GM21717 (cell line): ENCODE data around the gene LCE1F.

Source experiments
- ATAC-seq: cut with Tn5 transposase; IDR thresholded peaks from one replicate; pipeline ENCODE4 v1.9.1; 2021; ENCODE audit warnings: mild to moderate bottlenecking, moderate library complexity; ENCODE audit not compliant: unreplicated experiment

The LCE1F gene, protein sequence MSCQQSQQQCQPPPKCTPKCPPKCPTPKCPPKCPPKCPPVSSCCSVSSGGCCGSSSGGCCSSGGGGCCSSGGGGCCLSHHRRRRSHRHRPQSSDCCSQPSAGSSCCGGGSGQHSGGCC

DNA sequence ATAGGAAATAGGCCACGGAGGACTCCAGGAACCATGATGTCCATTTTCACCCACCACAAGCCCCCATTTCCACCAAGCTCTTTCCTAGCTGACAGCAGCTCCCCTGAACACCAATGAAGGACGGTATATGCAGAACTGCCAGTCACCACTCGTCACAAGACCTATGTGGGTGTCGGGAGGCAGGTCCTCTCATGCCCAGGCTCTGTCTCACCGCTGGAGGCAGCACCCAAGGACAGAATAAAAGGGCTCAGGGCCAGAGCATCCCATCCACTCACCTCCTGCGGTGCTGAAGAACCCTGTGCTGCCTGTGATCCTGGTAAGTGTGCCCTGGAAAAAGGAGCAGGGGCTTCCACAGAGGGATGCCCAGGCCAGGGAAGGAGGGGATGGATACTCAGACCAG is at the start of gene LCE1F:
Gene LCE1F (plus strand): TSS at position 266 of the 400 bp plus-strand sequence. CDS start 1,232 bp downstream, outside the sequence.
- no peak for ATAC-seq

GRCh38 chr1:152725261-152725660 is 49.7 kb upstream of the LCE1F start:
- ATAC-seq: no peak

- ATAC-seq: no peak
These were observed 46.0 kb upstream of the LCE1F start for GRCh38 chr1:152728986-152729385.

GRCh38 chr1:152735648-152736047 is 39.3 kb upstream of the LCE1F start:
- ATAC-seq: no peak

- ATAC-seq: no peak
These were observed 36.9 kb upstream of the LCE1F start for GRCh38 chr1:152737997-152738396.

GRCh38 chr1:152739841-152740240 is 35.1 kb upstream of the LCE1F start:
- no peak for ATAC-seq

DNA sequence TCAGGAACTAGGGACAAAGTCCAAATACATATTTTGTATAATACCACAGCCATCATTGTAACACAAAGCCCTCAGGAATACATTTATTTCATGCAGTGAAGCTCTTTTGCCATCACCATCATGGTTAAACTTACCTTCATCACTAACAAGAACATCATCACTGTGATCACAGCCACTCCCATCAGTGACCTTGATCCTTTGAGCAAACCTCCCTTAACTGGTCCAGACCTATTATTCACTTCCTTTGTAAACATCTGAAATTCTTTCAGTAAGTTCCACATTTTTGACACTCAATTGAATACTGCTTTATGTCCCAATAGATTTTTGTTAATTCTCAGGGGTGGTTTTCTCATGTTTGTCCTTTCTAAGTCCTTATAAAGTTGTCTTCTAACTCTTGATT is 33.3 kb upstream of the LCE1F start:
- no peak for ATAC-seq

DNA sequence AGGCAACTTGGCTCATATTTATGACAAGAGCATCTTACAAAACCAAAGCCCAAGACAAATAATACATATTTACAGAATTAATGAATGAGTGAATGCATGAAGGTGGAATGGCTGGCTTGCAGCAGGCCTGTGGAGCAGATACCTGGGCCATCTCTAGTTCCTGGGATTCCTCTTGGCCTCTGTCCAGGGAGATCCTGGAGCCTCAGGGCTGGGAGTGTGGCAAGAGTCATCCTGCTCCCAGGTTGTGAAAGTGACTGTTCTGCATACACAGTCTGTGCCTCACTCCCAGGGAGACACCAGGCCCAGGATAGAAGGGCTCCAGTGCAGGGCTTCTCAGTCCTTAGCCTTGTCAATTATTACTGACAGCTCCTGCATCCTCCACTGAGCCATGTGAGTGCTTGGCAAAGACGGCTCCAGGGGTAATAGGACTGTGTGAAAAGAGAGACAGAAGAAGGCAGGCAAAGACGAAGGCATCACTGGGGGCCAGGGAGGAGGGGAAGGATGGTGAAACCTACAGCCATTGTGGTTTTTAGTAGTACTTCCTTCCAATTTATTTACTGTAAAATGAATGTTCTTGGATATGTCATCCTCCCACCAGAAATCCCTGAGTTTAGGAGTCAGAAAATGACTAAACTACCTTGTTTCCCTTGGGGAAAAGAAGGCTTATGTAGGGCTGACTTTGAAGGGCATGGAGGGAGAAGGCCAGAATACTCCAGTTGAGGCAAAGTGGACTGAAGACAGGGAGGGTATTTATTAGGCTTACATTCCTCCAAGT is 31.4 kb upstream of the LCE1F start:
- ATAC-seq: no peak

- no peak for ATAC-seq
These were observed 29.6 kb upstream of the LCE1F start for GRCh38 chr1:152745289-152745704.

DNA sequence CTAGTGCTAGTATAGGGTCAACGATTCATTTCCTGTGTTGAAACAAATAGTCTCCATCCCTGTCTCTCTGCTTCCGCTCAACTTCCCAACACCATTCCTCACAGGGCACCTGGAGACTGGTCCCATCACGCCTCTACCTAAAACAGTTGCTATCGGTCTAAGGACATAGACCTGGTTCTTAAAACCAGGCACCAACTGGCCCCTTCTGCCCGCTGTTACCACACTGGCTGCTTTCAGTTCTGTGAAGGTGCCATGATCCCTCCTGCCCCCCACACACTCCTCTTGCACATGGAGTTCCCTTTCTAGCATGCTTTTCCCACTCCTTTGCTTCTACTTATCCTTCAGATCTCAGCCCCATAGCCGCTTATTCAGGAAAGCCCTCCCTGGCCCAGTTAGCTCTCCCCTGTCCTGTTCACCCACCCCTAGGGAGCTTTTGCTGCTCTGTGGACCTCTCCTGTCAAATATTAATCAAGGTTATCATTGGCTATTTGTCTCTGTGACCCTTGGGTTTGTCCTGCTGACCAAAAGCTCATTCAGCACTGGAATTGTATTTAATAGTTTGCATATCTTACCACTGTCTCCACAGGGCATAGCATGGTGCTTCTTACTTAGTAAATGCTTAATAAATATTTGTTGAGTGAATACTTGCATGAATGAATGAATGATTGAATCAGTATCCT is 29.0 kb upstream of the LCE1F start:
- no peak for ATAC-seq

- no peak for ATAC-seq
These were observed 27.1 kb upstream of the LCE1F start for GRCh38 chr1:152747831-152748230.

DNA sequence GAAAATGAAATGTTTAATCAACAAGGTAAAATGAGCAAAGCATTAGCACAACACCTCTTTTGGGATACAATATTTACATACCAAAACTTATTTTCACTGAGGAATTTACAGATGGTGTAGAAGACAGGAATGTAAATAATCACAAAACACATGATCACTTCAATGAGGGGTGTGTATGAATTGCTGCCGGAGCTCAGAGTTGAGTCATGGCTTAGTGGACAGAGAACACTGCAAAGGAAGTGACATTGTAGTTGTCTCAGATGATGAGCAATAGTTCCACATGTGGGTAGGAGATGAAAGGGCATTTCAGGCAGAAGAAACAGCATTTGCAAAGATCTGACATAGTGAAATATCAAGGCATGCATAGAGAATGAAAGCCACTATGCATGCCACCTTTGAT is 22.7 kb upstream of the LCE1F start:
- ATAC-seq: no peak

DNA sequence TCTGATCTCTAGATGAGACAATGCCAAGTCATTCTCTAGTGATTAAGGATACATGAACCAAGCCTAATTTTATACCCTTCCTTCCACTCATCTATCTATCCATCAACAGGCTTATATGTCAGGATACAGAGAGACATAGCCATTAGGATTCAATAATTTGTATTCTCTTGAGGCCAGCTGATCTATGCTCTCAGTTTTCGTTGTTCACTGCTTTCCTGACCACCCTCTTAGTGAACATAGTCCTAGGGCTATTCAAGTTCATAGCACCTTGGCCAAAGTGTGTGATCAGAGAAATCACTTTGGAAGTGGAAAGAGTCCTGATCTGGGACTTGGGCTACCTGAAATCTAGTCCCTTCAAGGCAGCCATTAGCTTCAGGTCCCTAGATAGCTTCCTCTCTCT is 21.4 kb upstream of the LCE1F start:
- no peak for ATAC-seq

GRCh38 chr1:152756872-152757271 is 18.1 kb upstream of the LCE1F start:
- no peak for ATAC-seq

- no peak for ATAC-seq
These were observed 17.2 kb upstream of the LCE1F start, which contains the start of gene KPRP for GRCh38 chr1:152757747-152758146. TSS of gene KPRP (plus strand) at chr1:152758025. CDS start at chr1:152759589, 1,564 bp downstream.

DNA sequence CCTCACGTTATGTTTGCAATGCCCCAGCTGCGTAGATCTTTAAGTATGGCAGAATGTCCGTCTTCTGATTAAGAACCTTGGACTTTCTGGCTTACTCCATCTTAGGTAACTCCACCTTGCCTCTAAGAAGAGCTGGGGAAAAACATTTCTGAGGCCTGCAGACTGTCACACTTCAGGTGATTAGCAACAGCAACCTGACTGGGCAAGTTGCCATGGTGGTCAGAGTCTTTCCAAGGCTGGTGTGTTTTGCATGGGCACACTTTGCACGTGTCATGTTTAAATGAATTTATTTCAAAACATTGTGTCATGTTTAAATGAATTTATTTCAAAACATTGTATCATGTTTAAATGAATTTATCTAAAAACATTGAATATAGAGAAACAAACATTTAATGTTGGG is 16.3 kb upstream of the LCE1F start:
- ATAC-seq: no peak

DNA sequence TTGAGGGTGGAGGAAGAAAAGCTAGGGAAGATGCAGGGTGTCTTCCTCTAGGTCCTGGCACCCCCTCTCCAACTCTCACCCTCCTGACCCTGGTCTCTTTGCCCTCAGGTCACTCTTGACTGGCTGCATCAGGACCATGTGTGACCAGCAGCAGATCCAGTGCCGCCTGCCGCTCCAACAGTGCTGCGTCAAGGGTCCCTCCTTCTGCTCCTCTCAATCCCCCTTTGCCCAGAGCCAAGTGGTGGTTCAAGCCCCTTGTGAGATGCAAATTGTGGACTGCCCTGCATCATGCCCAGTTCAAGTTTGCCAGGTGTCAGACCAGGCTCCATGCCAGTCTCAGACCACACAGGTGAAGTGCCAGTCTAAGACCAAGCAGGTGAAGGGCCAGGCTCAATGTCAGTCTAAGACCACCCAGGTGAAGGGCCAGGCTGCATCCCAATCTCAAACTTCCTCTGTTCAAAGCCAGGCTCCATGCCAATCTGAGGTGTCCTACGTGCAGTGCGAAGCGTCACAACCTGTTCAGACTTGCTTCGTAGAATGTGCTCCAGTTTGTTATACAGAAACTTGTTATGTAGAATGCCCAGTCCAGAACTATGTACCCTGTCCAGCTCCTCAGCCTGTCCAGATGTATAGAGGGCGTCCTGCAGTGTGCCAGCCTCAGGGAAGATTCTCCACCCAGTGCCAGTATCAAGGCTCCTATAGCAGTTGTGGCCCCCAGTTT is 15.3 kb upstream of the LCE1F start:
- no peak for ATAC-seq

GRCh38 chr1:152760551-152761190 is 14.3 kb upstream of the LCE1F start:
- no peak for ATAC-seq

- ATAC-seq: no peak
These were observed 13.2 kb upstream of the LCE1F start for GRCh38 chr1:152761609-152762213.

DNA sequence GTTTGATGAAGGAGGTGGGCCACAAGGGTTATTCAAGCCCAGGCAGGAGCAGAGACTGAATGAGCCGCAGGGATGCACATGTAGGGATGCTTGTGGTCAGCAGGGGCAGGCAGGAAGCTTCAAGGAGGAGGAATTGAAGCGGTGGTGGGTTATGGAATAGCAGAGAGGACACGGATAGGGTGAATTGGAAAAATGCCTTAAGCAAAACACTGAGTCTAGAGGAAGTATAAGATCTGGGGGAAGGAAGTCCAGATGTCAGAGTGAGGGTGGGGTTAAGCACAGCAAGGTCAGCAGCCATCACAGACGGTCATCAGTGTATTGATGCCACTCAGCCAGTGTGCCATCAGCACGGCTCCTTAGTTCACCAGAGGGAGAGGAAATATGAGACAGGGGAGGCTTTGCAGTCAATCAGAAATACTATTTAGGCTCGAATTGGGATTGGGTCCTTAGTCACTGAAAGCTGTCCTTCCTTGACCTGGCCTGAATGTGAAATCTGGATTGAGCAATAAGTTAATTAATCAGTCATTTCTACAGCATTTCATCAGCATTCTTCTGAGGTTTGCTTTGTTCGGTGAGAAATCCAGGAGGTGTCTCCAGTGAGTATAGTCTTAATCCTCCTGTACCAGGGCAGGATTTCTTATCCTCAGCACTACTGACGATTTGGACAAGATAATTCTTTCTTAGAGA is 6.0 kb upstream of the LCE1F start:
- no peak for ATAC-seq
